GM18498 (cell line): ENCODE results near the gene LTBR.
"Not testable (repeated sequence)": the region's sequence is repeated elsewhere in the genome, so short reads cannot be mapped to it uniquely, and the experiment has no call there.

Experiments
- ATAC-seq: cut with Tn5 transposase; IDR thresholded peaks from one replicate; pipeline ENCODE4 v1.9.1; 2021; ENCODE audit warnings: mild to moderate bottlenecking, moderate library complexity; ENCODE audit not compliant: unreplicated experiment

LTBR gene

DNA sequence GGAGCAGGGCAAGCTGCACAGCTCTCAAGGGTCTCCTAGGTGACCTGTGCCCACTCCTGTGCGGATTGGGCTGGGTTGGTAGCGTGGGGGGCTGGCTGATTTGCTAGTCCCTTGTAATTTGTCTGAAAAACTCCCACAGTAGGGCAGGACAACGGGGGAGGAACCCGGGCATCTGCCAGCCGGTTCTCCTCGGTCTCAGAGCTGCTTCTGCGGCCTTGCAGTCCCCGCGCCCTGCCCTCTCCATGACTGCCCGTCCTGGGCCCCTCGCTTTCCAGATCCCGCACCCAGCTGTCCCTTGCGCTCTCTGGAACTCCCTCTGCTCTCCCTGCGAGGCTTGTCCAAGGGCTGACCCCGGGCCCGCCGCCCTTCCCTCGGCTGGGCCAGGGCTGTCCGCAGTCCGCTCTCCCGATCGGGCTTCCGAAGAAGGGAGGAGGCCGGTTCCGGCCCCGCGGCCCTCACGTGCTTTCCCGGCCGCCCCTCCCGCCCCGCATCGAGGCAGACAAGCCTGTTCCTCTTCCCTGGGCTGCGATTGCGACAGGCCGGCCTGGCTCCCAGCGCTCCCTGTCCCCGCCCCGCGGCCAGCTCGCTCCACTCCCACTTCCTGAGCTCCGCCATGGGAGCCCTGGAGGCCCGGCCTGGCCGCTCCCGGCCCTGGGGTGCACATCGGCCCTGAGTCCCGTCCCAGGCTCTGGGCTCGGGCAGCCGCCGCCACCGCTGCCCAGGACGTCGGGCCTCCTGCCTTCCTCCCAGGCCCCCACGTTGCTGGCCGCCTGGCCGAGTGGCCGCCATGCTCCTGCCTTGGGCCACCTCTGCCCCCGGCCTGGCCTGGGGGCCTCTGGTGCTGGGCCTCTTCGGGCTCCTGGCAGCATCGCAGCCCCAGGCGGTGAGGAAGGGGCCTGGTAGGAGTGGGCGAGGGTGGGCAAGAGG lies at the start of gene LTBR:
Gene LTBR (plus strand): TSS at position 591 of the 927 bp plus-strand sequence. CDS start 197 bp downstream, at position 788.
- no peak for ATAC-seq

DNA sequence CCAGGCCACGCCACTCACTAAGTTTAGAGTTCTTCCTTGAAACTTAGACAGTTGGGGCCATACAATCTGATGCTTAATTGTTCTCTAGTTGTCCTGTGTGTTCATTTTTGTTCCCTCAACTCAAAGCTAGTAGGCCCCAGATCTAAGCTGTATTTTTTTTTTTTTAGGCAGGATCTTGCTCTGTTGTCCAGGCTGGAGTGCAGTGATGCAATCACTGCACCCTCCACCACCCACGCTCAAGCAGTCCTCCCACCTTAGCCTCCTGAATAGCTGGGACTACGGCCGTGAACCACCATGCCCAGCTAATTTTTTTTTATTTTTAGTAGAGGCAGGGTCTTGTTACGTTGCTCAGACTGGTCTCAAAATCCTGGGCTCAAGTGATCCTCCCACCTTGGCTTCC lies 49.6 kb upstream of the LTBR start:
- ATAC-seq = no peak

DNA sequence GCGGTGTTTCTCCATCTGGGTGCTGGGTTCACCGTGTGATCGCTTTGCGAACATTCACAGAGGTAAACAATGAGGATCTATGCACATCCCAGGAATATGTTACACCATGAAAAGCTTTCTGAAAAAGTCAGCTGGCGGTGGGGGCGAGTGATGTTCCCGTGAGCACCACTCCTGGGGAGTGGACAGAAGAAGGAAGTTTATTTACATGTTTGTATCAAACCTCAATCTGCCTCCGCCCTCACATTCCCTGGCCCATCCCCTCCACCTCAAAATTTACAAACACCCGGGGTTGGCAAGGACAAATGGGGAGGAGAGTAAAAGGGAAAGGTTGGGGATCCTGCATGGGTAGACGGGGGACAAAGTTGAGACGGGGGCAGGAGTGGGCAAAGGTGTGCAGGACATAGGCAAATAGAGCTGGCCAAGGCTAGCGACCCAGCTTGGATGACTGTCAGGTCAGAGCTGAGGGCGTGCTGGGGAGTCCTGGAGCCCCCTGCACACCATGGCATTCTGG lies 49.0 kb upstream of the LTBR start:
- ATAC-seq = no peak

DNA sequence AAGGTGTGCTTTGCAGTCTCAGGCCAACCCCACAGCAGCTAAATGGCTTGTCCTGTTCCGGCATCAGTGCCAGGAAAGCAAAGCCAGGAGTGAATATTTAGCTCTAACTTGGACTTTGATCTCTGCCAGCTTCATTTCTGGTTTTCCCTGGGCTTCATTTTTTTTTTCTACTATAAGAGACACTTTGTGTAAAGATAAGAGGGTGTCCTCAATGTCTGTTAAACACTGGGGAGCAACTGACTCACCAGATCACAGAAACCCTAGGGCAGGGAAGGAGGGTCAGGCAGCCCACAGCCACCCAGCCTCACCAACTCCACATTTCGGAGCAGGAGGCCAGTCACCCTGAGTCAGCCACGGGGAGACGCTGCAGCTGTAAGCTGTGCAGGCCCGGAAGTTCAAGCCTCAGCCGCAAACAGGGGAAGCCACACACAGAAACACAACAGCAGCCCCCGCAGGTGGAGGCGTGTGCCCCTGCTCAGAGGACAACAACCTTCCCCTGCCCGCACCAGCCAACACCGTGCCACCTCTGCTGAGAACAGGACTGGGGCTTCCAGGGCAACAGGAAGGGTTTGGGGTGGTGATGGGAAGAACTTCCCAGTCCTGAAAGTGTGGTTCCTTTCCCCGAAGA lies 48.4 kb upstream of the LTBR start:
- peak; percentile 68 for ATAC-seq

DNA sequence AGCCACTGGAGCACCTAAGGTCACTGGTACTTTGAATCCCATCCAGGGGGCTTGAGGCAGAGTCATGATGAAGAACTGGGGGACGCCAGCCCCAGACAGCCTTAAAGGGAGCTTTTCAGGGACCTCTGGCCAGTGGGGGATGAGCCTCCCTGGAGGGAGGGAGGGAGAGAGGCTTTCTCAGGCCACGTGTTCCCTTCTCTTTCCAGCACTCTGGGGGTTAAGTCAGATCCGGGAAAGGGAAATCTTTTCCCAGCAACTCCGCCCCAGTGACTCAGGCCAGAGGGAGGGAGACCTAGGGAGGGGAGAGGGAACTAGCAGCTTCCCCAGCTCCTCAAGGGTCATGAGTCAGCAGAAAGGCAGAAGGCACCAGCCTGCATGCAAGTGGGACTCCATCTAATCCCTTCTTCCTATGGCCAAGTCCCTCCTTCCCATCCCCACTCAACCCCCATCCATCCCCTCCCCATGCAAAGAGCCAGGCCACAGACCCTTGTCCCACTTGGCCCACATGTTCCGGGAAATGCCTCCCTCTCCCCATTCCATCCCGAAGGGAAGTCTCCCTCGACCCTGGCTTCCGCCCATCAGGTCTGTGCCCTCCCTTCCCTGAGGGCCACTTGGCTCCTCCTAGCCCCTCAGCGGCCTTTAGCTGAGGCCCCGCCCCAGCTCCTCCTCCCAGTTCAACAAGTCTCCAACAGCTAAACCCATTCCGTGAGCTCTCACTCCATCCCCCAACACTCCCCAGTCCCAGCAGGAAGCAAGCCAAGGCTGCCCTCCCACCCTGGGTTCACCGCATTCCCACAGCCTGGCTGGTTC lies 47.7 kb upstream of the LTBR start:
- peak; percentile 34 for ATAC-seq

DNA sequence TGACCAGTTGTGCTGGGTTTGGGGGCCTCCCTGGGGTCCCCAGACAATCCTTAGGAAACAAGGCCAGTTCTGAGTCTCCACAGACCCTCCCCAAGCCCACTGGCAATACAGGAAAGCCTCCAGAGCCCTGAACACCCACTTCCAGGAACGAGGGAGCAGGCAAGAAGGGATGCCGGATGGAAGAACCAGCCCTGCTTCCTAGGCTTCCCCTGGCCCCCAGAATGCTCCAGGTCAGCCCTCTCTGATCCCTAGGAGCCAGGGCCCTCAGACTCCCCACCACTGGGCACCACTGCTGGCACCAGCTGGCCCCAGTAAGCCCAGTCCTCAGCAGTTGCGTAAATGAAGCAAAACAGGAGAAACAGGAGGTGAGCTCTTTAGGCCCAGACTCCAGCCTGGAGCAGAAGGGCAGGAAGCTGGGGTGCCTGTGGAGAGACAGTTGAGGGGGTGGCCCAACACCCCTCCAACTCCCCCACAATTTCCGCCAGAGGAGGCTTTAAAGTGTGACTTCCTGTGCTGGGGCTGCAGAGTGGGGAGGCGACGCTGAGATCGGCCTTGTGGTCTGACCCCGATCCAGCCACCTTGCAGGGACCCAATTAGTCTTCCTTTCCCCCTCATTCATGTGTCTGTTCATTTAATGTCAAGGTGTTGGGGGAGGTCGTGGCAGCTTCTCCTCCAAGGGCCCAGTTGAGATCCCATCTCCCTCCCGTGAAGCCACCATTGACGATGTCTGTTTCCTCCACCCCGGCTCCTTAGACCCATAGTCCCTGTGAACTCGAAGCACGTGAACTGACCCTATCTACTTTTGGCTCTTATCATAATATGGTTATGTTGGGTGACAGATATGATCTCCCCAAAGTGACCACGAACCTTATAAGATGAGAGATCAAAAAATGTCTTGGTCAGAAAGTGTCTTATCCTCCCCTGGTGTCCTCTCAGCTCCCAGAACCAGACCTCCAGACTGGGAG lies 46.8 kb upstream of the LTBR start:
- no peak for ATAC-seq

DNA sequence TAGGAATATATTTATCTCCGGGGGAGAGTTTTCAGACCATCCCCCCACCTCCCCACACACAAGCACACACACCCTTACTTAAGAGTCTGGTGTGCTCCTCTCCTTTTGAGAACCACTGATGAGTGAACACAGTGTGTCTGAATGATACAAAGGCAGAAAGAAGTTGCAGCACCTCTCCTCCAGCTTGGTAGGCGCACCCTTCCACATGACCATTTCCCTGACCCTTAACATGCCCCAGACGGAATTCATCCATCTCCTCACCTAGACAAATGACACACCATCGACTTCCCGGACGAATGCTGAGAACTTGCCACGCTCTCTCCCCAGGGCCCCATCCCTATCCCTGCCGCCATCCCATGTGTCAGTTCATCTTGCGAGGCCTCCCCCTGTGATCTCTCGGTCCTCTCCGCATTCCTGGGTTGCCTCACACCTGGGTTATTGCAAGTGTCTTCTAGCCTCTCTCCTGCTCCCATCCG lies 46.0 kb upstream of the LTBR start:
- ATAC-seq = no peak

DNA sequence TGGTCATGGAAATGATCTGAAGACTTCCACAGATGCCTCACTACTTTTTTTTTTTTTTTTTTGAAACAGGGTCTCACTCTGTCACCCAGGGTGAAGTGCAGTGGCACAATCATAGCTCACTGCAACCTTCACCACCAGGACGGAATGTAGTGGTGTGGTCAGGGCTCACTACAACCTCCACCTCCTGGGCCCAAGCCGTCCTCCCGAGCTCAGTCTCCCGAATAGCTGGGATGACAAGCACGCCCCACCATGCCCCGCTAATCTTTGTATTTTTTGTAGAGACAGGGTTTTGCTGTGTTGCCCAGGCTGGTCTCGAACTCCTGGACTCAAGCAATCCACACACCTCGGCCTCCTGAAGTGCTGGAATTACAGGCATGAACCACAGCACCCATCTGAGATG lies 45.4 kb upstream of the LTBR start:
- ATAC-seq = not testable (repeated sequence)

DNA sequence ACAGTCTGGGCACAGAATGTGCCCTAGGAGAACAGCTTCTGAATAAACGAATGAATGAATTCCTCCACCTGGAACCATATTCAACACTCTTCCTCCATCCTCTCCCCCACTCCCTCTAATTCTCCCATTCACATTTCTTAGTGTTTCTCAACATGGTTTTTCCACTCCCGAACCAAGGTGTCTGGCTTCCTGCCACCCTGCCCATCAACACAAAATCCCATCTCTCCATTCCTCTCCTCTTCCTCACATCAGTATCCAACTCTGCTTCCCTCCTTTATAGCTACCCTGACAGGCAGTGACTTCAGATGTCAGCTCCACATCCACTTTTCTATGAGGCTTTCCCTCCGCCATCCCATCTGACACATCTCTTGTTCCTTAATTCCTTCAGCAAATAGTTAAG lies 45.0 kb upstream of the LTBR start:
- no peak for ATAC-seq

DNA sequence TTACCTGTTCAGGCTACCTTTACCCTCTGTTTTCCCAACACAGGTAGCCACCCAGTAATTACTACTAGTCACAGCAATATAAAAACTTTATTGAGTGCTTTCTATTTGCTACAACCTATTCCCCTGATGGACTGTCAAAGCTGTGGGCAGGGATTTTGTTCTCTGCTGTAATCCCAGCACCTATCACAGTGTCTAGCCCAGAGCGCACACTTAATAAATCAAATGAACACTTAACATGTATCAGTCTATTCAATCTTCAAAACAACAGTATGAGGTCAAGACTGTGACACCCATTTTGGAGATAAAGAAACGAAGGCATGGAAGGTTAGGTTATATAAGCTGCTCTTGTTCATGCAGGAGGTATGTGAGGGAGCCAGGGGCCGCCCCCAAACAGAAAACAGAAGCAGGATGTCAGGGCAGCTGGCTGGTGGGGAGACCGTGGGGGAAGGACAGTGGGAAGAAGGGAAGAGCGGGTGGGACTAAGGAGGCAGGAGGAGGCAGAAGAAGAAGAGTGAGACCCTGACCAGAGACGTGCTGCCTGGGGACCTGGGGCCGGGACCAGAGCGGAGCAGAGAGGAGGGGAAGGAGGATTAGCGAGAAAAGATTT lies 43.8 kb upstream of the LTBR start:
- no peak for ATAC-seq

DNA sequence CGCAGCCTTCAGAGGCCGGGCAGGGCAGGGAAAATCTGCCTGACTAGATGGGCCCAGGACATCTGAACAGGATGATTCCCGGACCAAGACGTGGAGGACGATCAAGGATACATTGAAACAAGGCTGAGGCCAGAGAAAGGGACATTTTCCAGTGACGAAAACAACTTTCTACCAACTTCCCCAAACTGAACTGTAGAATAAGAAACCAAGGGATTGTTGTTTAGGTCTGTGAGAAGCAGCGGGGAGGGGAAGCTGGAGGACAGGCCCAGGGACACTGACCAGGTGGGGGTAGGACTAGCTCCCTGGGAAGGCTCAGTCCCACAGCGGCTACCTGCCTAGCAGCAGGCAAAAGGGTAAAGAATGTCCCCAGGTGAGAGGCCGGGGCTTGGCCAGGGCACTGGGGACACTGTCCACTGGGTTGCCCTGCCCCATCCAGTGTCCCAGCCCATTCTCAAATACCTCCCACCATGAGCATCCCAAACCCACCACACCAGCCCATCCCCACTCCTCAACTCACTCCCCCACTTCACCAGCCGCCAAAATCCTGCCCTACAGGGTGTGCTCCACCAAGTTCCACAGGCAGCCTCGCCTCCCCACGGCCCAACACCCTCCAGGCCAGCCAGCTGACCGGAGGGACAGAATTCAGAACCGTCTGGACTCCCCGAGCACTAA lies 43.1 kb upstream of the LTBR start:
- ATAC-seq = no peak

DNA sequence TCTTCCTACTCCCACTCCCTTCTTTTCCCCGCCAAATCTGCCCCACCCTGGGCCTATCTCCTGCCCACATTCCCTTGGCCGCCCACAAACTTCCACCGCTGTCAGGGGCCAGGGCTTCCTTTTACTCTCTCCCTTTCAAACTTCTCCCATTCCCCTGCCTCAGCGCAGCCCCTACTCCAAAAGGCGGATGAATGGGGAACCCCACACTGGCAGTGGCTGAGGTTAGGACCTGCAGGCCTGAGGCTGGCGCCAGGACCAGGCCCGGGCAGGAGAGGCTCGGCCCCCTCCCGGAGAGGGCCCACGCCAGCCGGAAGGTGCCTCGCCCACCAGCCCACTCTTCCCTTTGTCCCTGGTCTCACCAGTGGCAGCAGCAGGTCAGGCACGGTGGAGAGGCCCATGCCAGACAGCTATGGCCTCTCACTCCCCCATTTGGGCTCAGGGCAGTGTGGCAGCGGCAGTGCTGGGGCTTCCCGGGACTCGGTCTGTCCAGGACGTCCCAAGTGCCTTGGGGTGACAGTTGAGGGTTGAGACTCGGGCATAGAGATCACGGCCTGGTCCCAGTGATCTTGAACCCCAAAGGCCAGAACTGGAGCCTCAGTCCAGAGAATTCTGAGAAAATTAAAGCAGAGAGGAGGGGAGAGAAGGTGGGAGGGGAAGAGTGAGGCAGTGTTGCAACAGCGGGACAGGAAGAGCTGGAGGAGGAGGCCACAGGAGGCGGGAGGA lies 42.4 kb upstream of the LTBR start, which contains the start of gene TNFRSF1A:
Gene TNFRSF1A (minus strand): TSS at position 660 of the 723 bp plus-strand sequence. CDS start 262 bp downstream, at position 398.
- peak; percentile 38 for ATAC-seq

DNA sequence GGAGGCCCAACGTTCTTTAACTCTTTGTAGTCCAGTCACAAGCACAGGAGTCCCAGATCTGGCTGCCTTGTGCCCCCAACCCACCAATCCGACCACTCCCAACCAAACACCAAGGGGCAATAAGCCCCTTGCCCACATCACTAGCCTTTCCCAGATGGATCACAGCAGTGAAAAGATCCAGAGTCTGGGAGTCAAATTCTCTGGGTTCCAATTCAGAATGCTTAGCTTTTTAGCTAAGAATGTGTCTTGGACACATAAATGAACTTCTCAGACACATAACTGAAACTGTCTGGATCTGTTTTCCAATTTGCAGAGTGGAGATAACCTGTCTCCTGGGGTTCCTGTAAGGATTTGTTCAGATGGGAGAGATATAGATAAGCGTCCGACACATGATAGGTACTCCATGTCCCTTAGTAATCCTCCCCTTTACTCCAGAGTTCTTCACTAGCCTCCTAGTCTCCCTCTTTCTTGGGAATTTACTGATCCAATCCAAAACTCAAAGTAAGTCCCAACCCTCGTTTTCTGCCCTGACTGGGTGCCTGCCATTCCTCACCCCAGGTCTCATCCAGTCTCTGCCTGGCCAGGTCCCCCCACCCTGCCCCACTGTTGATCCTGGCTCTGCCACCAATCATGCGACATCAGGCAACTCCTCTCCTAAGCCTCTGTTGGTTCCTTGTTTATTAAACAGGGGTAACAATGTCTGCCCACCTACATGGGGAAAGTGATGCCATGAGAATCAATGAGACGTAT lies 41.6 kb upstream of the LTBR start:
- ATAC-seq = no peak

DNA sequence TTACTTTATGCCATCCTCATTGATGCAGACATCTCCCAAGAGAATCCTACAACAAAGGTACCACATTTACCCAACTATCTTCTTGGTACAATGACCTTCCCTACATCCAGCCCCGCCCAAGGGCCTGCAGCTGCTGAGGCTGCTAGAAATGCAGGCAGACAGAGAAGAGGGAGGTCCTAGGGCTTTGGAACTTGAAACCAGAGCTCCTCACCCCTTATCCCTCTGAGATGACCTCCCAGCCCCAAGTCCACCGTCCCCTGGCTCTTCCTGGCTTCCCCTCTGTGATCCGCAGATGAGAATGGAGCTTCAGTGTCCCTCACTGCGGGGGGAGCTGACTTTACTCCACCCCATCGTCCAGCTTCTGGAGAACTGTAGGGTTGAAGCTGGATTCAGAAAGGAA lies 40.4 kb upstream of the LTBR start:
- no peak for ATAC-seq

DNA sequence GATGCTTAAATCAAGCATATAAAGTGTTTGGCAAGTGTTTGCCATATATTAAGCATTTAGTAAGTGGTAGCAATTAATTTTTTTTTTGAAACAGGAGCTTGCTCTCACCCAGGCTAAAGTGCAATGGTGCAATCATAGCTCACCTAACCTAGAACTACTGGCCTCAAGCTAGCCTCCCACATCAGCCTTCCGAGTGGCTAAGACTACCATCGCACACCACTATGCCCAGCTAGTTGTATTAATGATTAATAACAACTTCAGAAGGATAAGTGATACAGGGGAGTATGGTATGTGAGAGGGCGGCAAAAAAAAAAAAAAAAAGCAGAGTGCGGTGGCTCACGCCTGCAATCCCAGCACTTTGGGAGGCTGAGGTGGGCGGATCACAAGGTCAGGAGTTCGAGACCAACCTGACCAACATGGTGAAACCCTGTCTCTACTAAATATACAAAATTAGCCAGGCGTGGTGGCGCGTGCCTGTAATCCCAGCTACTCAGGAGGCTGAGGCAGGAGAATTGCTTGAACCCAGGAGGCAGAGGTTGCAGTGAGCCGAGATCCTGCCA lies 39.8 kb upstream of the LTBR start:
- ATAC-seq = not testable (repeated sequence)

DNA sequence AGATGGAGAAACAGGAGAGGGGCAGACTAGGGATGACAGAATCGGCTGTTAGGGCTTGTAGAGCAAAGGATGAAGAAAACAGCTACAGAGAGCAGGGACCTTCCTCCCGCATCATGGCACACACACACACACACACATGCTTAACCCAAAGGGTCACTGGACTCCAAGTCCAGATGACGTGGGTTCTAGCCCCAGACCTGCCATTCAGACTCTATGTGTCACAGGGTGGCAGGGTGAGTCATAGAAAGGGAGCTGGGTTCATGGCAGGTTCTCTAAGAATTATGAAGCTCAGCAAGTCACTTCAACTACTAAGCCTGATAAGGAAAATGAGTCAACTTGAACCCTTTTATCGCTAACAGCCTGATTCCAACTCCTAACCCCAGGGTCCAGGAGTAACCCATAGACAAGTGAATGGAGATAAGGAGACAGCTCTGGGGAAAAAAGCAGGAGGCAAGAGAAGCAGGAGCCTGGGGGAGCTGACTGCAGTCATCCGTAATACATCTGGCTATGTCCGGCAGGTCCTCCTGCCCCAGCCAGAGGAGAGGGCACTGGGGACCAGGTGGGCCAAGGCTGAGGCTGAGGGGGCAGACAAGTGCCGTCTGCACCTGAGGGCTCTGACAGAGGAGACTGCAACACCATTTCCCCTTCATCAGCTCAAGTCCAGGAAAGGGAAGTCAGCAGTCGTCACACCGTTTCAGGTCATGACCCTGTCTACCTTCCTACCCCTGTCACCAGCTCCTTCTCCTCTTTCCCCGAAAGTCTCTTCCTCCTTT lies 38.5 kb upstream of the LTBR start:
- no peak for ATAC-seq
